Psoas muscle (tissue), 8 donors: Measurements from ENCODE around the gene NUDT22. TPM values are rescaled to one million over a fixed set of nuclear protein-coding genes. Genes with fewer than 3 reads are reported as not detected.

Experiments used
- ATAC-seq, 4 donors: fragments of 200-7000 bp; cut with Tn5 transposase; one replicate each; pipeline ENCODE4 v1.9.1; 2020; ENCODE audit warnings: moderate library complexity in 3 of 4, mild to moderate bottlenecking in 2 of 4
- DNase-seq, 2 donors: peaks; one replicate each; pipeline ENCODE4 v3.0.0-alpha.2; 2020
- H3K27ac ChIP-seq: fragments of 200-600 bp; one replicate; pipeline ENCODE4 v1.8.0; 2022
- H3K27me3 ChIP-seq, 3 donors: fragments of 200-600 bp in 1 of 3; one replicate each; pipeline versions ENCODE4 v1.6.1 to v1.8.0; 2013 to 2022; ENCODE audit warnings: low read length in 2 of 3, mild to moderate bottlenecking in 2 of 3, moderate library complexity in 1 of 3; ENCODE audit not compliant: insufficient read depth in 3 of 3
- H3K36me3 ChIP-seq, 2 donors: fragments of 200-600 bp in 1 of 2; one replicate each; pipeline versions ENCODE4 v1.6.1 to v1.8.0; 2013 to 2022; ENCODE audit warnings: low read depth in 1 of 2, mild to moderate bottlenecking in 1 of 2, moderate library complexity in 1 of 2; ENCODE audit not compliant: insufficient read depth in 1 of 2
- H3K4me1 ChIP-seq: fragments of 200-600 bp; one replicate; pipeline ENCODE4 v1.8.0; 2022
- H3K4me3 ChIP-seq: fragments of 200-600 bp; one replicate; pipeline ENCODE4 v1.8.0; 2022; ENCODE audit warnings: mild to moderate bottlenecking
- H3K9me3 ChIP-seq: fragments of 200-600 bp; one replicate; pipeline ENCODE4 v1.8.0; 2022
- CTCF ChIP-seq: fragments of 200-600 bp; IDR thresholded peaks from one replicate; pipeline ENCODE4 v1.8.0; 2022; ENCODE audit warnings: antibody characterized with exemption
- WGBS, 3 donors: extraction: QIAGEN DNeasy Blood & Tissue Kit; methylation state at CpG; one replicate each; pipeline versions ENCODE4 v1.1.6 to v1.1.7; 2013; 5-methylcytosine and 5-hydroxymethylcytosine counted together
- intact Hi-C, 2 donors: fragments of 100-400 bp; cut with DNase I; formaldehyde crosslinking; loops; one replicate each; pipeline versions ENCODE4 v1.11.0 to v1.14.2; 2022
- polyA plus RNA-seq, 3 donors: library from polyadenylated mRNA; stranded (reverse); fragments of 200-250 nt; gene quantifications; one replicate each; pipeline ENCODE4 v1.2.3, GENCODE V29; 2013
- total RNA-seq, 4 donors: library from RNA; stranded (reverse); fragmentation: NEBNext Ultra II Directional in 2 of 4; extraction: Animal tissue kit (Norgen Biotek cat#: 25700) in 2 of 4; gene quantifications; one replicate each; pipeline versions ENCODE4 v1.2.1 to v1.2.4, GENCODE V29; 2021 to 2023
- donor health status: healthy with polysubstance abuse.
- donor health status: DM: no; HTN: no; CAD: no; lungs with moderate emphysema.
- donor health status: Bipolar disorder and iron deficiency.
- donor health status: healthy.
- donor health status: DM: yes; HTN: yes; CAD: no.
- donor health status: DM: no; HTN: no; CAD: no.
- donor health status: DM: no; HTN: no; CAD: no.
- donor health status: DM: yes; HTN: yes; CAD: no.

NUDT22 gene
- total and polyA plus RNA-seq, 7 donors, result 31.6 to 59.3 (median 43.5) TPM

GRCh38 chr11:64253043-64253442 lies 27.0 kb downstream of the NUDT22 start:
- no peak for TF ChIP-seq CTCF
- Histone ChIP-seq H3K36me3 (peaks cover 0 to 36% of the 10 kb centered on the region in 2 donors), H3K4me3 (peak overlapping the region; percentile 89), H3K9me3 (no peaks in the 10 kb centered on the region), H3K27me3 (no peaks in the 10 kb centered on the region), H3K27ac (peak overlapping the region; percentile 6), H3K4me1 (peaks cover 32% of the 10 kb centered on the region)
- DNase-seq, result peak in 1 of 2 donors; percentile 41
- intact Hi-C loops, result loop anchor here in 1 of 2 donors (2.0 to 5.0 kb wide), 2 partner anchors 16 to 49 kb away; partner anchors contain the start of gene CATSPERZ
- WGBS, 3 donors, result 72 to 73% (median 73%) methylated on average over 8 of the region's 8 CpGs
- no peak for ATAC-seq

- ATAC-seq (peak; percentile 30 to 63 (median 38)), DNase-seq (peak; percentile 58 to 83)
- Histone ChIP-seq H3K36me3 (peaks cover 0 to 41% of the 10 kb centered on the region in 2 donors), H3K27ac (peak overlapping the region; percentile 6), H3K27me3 (no peaks in the 10 kb centered on the region), H3K4me3 (peak overlapping the region; percentile 89), H3K9me3 (no peaks in the 10 kb centered on the region), H3K4me1 (peaks cover 29% of the 10 kb centered on the region)
- intact Hi-C loops, result loop anchor here in 1 of 2 donors (2.0 to 5.0 kb wide), 2 partner anchors 15 to 49 kb away; partner anchors contain the start of gene CATSPERZ
- no peak for TF ChIP-seq CTCF
- 22 to 45% (median 25%) methylated on average over 5 of the region's 5 CpGs for WGBS, 3 donors
Measured at GRCh38 chr11:64253481-64253880, 27.4 kb downstream of the NUDT22 start.

GRCh38 chr11:64254326-64254725 lies 28.3 kb downstream of the NUDT22 start:
- peaks cover 0 to 49% of the 10 kb centered on the region in 2 donors for H3K36me3 ChIP-seq
- H3K27me3 ChIP-seq, result no peaks in the 10 kb centered on the region
- WGBS, 3 donors, result 84 to 89% (median 86%) methylated on average over 6 to 7 of the region's 7 CpGs
- TF ChIP-seq CTCF, result no peak
- no peak for ATAC-seq
- DNase-seq, result peak in 1 of 2 donors; percentile 53
- intact Hi-C loops, result loop anchor here in 1 of 2 donors (5.0 kb wide), 1 partner anchor 48 kb away; the partner anchor contains the start of gene CATSPERZ
- peaks cover 29% of the 10 kb centered on the region for H3K4me1 ChIP-seq
- no peak overlapping the region for H3K4me3 ChIP-seq
- H3K9me3 ChIP-seq, result no peaks in the 10 kb centered on the region
- H3K27ac ChIP-seq, result no peak overlapping the region

- no peak for DNase-seq
- WGBS, 3 donors, result 90 to 93% (median 92%) methylated on average over 35 of the region's 35 CpGs
- TF ChIP-seq CTCF, result no peak
- no peak overlapping the region for H3K4me3 ChIP-seq
- H3K4me1 ChIP-seq, result peaks cover 29% of the 10 kb centered on the region
- no peaks in the 10 kb centered on the region for H3K9me3 ChIP-seq
- no peak overlapping the region for H3K27ac ChIP-seq
- ATAC-seq, result no peak
- no peaks in the 10 kb centered on the region for H3K27me3 ChIP-seq
- intact Hi-C loops, result no loop called here
- peaks cover 0 to 57% of the 10 kb centered on the region in 2 donors for H3K36me3 ChIP-seq
Measured at GRCh38 chr11:64255135-64256128, 29.4 kb downstream of the NUDT22 start.
